ENCODE data around the gene TCEA2.
"Not testable (repeated sequence)": the region's sequence is repeated elsewhere in the genome, so short reads cannot be mapped to it uniquely, and the experiment has no call there.

Gene TCEA2

DNA sequence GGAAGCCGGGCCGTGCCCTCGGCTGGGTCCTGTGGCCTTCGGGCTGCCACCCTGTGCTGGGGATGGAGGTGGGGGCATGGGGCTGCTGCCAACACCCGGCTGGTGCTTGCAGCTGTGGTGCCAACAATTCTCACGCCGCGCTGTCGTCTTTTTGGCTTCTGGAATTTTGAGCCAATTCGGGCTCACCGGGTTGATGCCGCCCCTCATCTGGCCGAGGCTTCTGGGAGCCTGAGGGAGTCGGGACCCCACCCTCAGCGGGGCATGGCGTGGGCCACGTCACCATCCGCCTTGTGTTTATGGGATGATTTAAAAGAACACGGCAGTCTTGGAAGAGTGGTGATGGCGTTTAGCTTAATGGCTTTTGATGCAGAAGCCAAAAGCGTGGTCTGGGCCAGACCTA, 53.0 kb downstream of the TCEA2 start:
- Histone ChIP-seq H3K4me1 (ENCODE audit: insufficient read depth, low read length, poor library complexity, severe bottlenecking) (peaks cover 13% of the 10 kb centered on the region), H3K9me3 (ENCODE audit: insufficient read depth, low read depth, low read length) (no peaks in the 10 kb centered on the region), H3K4me2 (ENCODE audit: low read depth, low read length, poor library complexity, severe bottlenecking) (no peak overlapping the region), H2AFZ (ENCODE audit: low read length) (no peak overlapping the region), H3K27me3 (ENCODE audit: insufficient read depth, low read length, poor library complexity, severe bottlenecking) (no peaks in the 10 kb centered on the region), H3F3A (ENCODE audit: low read depth) (no peaks in the 10 kb centered on the region), H3K9ac (ENCODE audit: low read depth, low read length, poor library complexity, severe bottlenecking) (no peak overlapping the region), H4K20me1 (ENCODE audit: insufficient read depth, low read length, poor library complexity, severe bottlenecking) (no peaks in the 10 kb centered on the region), H3K36me3 (ENCODE audit: insufficient read depth, low read length) (no peaks in the 10 kb centered on the region), H3K9me2 (replicated peaks; ENCODE audit: low read depth, low read length) (no peaks in the 10 kb centered on the region), H3K4me3 (ENCODE audit: low read length, poor library complexity, severe bottlenecking) (no peak overlapping the region), H3K79me2 (ENCODE audit: insufficient read depth, low read length) (no peaks in the 10 kb centered on the region)
- no peak for TF ChIP-seq CTCF (conservative IDR thresholded peaks at IDR 0.05; ENCODE audit: low read length)
- TF ChIP-seq EZH2phosphoT487 (IDR thresholded peaks at IDR 0.05; ENCODE audit: borderline replicate concordance): no peak

DNA sequence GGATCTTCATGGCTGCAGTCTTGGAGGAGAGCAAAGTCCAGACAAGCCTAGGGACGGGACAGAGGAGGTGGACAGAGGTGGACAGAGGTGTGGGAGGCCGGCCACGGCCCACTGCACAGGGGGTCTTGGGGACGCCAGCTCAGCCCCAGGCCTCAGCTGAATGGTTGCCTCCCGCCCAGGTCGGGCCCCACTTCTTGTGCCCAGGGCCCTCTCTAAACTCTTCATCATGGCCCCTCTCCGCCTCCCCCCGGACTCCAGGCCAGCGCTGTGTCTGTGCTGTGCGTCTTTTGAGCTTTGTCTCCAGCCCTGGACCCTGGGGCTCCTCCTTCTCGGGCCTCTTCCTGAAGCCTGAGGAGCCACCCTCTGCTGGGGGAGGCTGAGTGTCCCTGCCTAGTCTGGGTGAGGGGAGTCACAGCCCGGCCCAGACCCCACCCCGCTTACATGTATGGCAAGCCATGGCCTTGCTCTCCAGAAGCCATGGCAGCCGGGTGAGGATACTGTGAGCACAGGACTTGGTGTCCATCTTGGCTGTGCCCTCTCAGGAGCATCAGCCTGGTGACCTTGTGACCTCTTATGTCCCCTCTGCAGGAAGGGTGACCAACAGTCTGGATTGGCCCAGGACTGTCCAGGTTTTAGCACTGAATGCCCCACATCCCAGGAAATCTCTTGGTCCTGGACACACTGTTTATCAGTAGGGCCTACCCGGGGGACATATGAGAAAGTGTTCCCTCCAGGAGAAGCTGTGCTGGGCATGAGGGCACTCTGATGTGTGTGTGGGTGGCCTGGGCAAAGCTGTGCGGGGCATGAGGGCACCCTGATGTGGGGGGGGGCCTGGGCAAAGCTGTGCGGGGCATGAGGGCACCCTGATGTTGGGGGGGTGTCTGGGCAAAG, 53.8 kb downstream of the TCEA2 start:
- Histone ChIP-seq H4K20me1 (ENCODE audit: insufficient read depth, low read length, poor library complexity, severe bottlenecking) (no peaks in the 10 kb centered on the region), H3K36me3 (ENCODE audit: insufficient read depth, low read length) (no peaks in the 10 kb centered on the region), H3K4me2 (ENCODE audit: low read depth, low read length, poor library complexity, severe bottlenecking) (no peak overlapping the region), H3K79me2 (ENCODE audit: insufficient read depth, low read length) (no peaks in the 10 kb centered on the region), H3K4me1 (ENCODE audit: insufficient read depth, low read length, poor library complexity, severe bottlenecking) (peaks cover 13% of the 10 kb centered on the region), H3K9me3 (ENCODE audit: insufficient read depth, low read depth, low read length) (no peaks in the 10 kb centered on the region), H3F3A (ENCODE audit: low read depth) (no peaks in the 10 kb centered on the region), H3K9me2 (replicated peaks; ENCODE audit: low read depth, low read length) (no peaks in the 10 kb centered on the region), H3K4me3 (ENCODE audit: low read length, poor library complexity, severe bottlenecking) (no peak overlapping the region), H3K9ac (ENCODE audit: low read depth, low read length, poor library complexity, severe bottlenecking) (no peak overlapping the region), H2AFZ (ENCODE audit: low read length) (no peak overlapping the region), H3K27me3 (ENCODE audit: insufficient read depth, low read length, poor library complexity, severe bottlenecking) (no peaks in the 10 kb centered on the region)
- TF ChIP-seq CTCF (conservative IDR thresholded peaks at IDR 0.05; ENCODE audit: low read length): no peak
- TF ChIP-seq EZH2phosphoT487 (IDR thresholded peaks at IDR 0.05; ENCODE audit: borderline replicate concordance): no peak

DNA sequence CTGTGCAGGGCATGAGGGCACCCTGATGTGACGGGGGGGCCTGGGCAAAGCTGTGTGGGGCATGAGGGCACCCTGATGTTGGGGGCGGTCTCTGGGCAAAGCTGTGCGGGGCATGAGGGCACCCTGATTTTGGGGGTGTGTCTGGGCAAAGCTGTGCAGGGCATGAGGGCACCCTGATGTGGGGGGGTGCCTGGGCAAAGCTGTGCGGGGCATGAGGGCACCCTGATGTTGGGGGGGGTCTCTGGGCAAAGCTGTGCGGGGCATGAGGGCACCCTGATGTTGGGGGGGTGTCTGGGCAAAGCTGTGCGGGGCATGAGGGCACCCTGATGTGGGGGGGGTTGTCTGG, 54.4 kb downstream of the TCEA2 start:
- H3K9me2 ChIP-seq (replicated peaks; ENCODE audit: low read depth, low read length); H3F3A ChIP-seq (ENCODE audit: low read depth); H3K9ac ChIP-seq (ENCODE audit: low read depth, low read length, poor library complexity, severe bottlenecking); H3K9me3 ChIP-seq (ENCODE audit: insufficient read depth, low read depth, low read length); H4K20me1 ChIP-seq (ENCODE audit: insufficient read depth, low read length, poor library complexity, severe bottlenecking); H3K4me2 ChIP-seq (ENCODE audit: low read depth, low read length, poor library complexity, severe bottlenecking); H2AFZ ChIP-seq (ENCODE audit: low read length); H3K36me3 ChIP-seq (ENCODE audit: insufficient read depth, low read length); H3K79me2 ChIP-seq (ENCODE audit: insufficient read depth, low read length); H3K4me1 ChIP-seq (ENCODE audit: insufficient read depth, low read length, poor library complexity, severe bottlenecking); H3K27me3 ChIP-seq (ENCODE audit: insufficient read depth, low read length, poor library complexity, severe bottlenecking); H3K4me3 ChIP-seq (ENCODE audit: low read length, poor library complexity, severe bottlenecking): not testable (repeated sequence)

DNA sequence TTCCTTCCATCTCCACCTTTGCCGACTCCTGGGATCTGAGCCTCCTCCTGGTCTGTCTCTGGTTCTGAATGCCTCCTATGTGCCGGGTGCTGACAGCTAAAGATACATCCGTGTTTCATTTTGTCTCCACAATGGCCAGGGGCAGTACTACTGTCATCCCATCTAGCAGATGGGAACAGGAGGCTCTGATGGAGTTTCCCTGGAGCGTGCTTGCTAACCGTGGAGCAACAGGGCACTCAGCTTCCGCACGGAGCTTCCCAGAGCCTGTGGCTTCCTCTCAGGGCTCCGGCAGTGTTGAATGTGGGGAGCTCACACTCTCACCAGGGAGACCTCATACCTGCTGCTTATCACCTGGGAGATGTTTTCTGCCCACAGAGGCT, 56.3 kb downstream of the TCEA2 start:
- Histone ChIP-seq H3K36me3 (ENCODE audit: insufficient read depth, low read length) (no peaks in the 10 kb centered on the region), H3K9ac (ENCODE audit: low read depth, low read length, poor library complexity, severe bottlenecking) (no peak overlapping the region), H2AFZ (ENCODE audit: low read length) (no peak overlapping the region), H3K4me2 (ENCODE audit: low read depth, low read length, poor library complexity, severe bottlenecking) (no peak overlapping the region), H3K9me3 (ENCODE audit: insufficient read depth, low read depth, low read length) (no peaks in the 10 kb centered on the region), H3K27me3 (ENCODE audit: insufficient read depth, low read length, poor library complexity, severe bottlenecking) (no peaks in the 10 kb centered on the region), H3K4me3 (ENCODE audit: low read length, poor library complexity, severe bottlenecking) (no peak overlapping the region), H3F3A (ENCODE audit: low read depth) (no peaks in the 10 kb centered on the region), H4K20me1 (ENCODE audit: insufficient read depth, low read length, poor library complexity, severe bottlenecking) (no peaks in the 10 kb centered on the region), H3K79me2 (ENCODE audit: insufficient read depth, low read length) (no peaks in the 10 kb centered on the region), H3K4me1 (ENCODE audit: insufficient read depth, low read length, poor library complexity, severe bottlenecking) (peaks cover 9% of the 10 kb centered on the region), H3K9me2 (replicated peaks; ENCODE audit: low read depth, low read length) (no peaks in the 10 kb centered on the region)
- TF ChIP-seq EZH2phosphoT487 (IDR thresholded peaks at IDR 0.05; ENCODE audit: borderline replicate concordance): no peak
- TF ChIP-seq CTCF (conservative IDR thresholded peaks at IDR 0.05; ENCODE audit: low read length): no peak
